Liver (tissue), 3 donors: ENCODE measurements around the gene RIMBP2.

Source experiments
- ATF3 ChIP-seq: IDR thresholded peaks from 2 replicates; pipeline ENCODE4 v1.6.1; 2016; ENCODE audit warnings: antibody characterized with exemption
- EGR1 ChIP-seq, 2 donors: IDR thresholded peaks; 2 replicates each; pipeline ENCODE4 v1.6.1; 2016 to 2018; ENCODE audit warnings: antibody characterized with exemption in 2 of 2, low read depth in 2 of 2
- GABPA ChIP-seq, 2 donors: IDR thresholded peaks in 1 of 2; conservative IDR thresholded peaks in 1 of 2; 2 replicates each; pipeline ENCODE4 v1.6.1; 2016; ENCODE audit warnings: antibody characterized with exemption in 2 of 2, mild to moderate bottlenecking in 1 of 2, moderate library complexity in 1 of 2
- HNF4G ChIP-seq: IDR thresholded peaks from 2 replicates; pipeline ENCODE4 v1.6.1; 2016; ENCODE audit warnings: antibody characterized with exemption
- JUND ChIP-seq, 2 donors: IDR thresholded peaks; 2 replicates each; pipeline ENCODE4 v1.6.1; 2016; ENCODE audit warnings: antibody characterized with exemption in 2 of 2
- MAX ChIP-seq: IDR thresholded peaks from 2 replicates; pipeline ENCODE4 v1.6.1; 2016; ENCODE audit warnings: antibody characterized with exemption
- RAD21 ChIP-seq, 2 donors: IDR thresholded peaks; 2 replicates each; pipeline ENCODE4 v1.6.1; 2016; ENCODE audit warnings: antibody characterized with exemption in 2 of 2, mild to moderate bottlenecking in 2 of 2
- TAF1 ChIP-seq: conservative IDR thresholded peaks from 2 replicates; pipeline ENCODE4 v1.6.1; 2016; ENCODE audit warnings: antibody characterized with exemption, mild to moderate bottlenecking
- YY1 ChIP-seq: IDR thresholded peaks from 2 replicates; pipeline ENCODE4 v1.6.1; 2016; ENCODE audit warnings: antibody characterized with exemption, mild to moderate bottlenecking
- ZBTB33 ChIP-seq: IDR thresholded peaks from 2 replicates; pipeline ENCODE4 v1.6.1; 2016; ENCODE audit warnings: antibody characterized with exemption
- TF ChIP-seq, protein P1 (sequence below): fragments of 150-350 bp; IDR thresholded peaks from 2 replicates; pipeline ENCODE4 v1.5.1; 2017; ENCODE audit warnings: improper control_type of control experiment, low read depth, low read length; ENCODE audit not compliant: missing input control
- TF ChIP-seq, protein P2 (sequence below): IDR thresholded peaks from 2 replicates; pipeline ENCODE4 v1.6.1; 2016; ENCODE audit warnings: antibody characterized with exemption, mild to moderate bottlenecking
- donor health status: healthy.
- donor health status: healthy.

GRCh38 chr12:130752692-130753230 is 36.7 kb upstream of the RIMBP2 start:
- TF ChIP-seq GABPA (IDR thresholded peaks at IDR 0.05 in 1 of 2, conservative IDR thresholded peaks at IDR 0.05 in 1 of 2) (no peak), EGR1 (IDR thresholded peaks at IDR 0.05; ENCODE audit: low read depth in 2 of 2) (no peak), YY1 (no peak), TAF1 (no peak), ATF3 (no peak), MAX (no peak), JUND (IDR thresholded peaks at IDR 0.05) (no peak), ZBTB33 (no peak), RAD21 (IDR thresholded peaks at IDR 0.05) (no peak), HNF4G (no peak)
- TF ChIP-seq, protein P1, sequence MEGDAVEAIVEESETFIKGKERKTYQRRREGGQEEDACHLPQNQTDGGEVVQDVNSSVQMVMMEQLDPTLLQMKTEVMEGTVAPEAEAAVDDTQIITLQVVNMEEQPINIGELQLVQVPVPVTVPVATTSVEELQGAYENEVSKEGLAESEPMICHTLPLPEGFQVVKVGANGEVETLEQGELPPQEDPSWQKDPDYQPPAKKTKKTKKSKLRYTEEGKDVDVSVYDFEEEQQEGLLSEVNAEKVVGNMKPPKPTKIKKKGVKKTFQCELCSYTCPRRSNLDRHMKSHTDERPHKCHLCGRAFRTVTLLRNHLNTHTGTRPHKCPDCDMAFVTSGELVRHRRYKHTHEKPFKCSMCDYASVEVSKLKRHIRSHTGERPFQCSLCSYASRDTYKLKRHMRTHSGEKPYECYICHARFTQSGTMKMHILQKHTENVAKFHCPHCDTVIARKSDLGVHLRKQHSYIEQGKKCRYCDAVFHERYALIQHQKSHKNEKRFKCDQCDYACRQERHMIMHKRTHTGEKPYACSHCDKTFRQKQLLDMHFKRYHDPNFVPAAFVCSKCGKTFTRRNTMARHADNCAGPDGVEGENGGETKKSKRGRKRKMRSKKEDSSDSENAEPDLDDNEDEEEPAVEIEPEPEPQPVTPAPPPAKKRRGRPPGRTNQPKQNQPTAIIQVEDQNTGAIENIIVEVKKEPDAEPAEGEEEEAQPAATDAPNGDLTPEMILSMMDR: no peak
- TF ChIP-seq, protein P2, sequence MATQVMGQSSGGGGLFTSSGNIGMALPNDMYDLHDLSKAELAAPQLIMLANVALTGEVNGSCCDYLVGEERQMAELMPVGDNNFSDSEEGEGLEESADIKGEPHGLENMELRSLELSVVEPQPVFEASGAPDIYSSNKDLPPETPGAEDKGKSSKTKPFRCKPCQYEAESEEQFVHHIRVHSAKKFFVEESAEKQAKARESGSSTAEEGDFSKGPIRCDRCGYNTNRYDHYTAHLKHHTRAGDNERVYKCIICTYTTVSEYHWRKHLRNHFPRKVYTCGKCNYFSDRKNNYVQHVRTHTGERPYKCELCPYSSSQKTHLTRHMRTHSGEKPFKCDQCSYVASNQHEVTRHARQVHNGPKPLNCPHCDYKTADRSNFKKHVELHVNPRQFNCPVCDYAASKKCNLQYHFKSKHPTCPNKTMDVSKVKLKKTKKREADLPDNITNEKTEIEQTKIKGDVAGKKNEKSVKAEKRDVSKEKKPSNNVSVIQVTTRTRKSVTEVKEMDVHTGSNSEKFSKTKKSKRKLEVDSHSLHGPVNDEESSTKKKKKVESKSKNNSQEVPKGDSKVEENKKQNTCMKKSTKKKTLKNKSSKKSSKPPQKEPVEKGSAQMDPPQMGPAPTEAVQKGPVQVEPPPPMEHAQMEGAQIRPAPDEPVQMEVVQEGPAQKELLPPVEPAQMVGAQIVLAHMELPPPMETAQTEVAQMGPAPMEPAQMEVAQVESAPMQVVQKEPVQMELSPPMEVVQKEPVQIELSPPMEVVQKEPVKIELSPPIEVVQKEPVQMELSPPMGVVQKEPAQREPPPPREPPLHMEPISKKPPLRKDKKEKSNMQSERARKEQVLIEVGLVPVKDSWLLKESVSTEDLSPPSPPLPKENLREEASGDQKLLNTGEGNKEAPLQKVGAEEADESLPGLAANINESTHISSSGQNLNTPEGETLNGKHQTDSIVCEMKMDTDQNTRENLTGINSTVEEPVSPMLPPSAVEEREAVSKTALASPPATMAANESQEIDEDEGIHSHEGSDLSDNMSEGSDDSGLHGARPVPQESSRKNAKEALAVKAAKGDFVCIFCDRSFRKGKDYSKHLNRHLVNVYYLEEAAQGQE: no peak
